ENCODE results near the gene CFAP77.

The CFAP77 gene

DNA sequence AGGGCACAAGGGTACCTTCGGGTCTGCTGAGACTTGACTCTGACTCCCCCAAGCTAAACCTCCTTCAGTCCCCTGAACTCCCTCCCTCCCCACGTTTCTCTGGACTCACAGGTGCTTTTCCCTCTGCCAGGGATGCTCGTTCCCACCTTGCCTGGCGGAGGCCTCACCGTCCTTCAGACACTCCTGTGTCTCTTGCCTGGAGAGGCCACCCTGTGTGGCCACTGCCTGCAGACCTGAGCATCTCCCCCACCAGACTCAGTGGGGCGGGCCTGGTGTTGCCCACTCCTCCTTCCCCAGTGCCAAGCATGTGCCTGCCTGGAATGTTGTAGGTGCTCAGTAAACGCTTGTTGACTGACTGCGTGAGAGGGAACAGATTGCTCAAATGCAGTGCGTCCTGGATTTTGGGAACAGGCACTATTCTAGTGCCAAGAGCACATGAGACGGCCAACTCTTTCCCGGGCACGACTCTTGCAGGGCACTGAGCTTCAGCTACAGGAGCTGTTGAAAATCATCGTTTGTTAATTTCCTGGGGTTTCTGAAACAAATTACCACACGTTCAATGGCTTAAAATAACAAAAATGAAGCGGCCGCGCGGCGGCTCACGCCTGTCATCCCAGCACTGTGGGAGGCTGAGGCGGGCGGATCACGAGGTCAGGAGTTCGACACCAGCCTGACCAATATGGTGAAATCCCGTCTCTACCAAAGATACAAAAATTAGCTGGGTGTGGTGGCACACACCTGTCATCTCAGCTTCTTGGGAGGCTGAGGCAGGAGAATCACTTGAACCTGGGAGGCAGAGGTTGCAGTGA is 101.4 kb downstream of the CFAP77 start:
- in situ Hi-C loops (cut with HindIII; ENCODE audit: low sequenced_read_pairs) = no loop called here

DNA sequence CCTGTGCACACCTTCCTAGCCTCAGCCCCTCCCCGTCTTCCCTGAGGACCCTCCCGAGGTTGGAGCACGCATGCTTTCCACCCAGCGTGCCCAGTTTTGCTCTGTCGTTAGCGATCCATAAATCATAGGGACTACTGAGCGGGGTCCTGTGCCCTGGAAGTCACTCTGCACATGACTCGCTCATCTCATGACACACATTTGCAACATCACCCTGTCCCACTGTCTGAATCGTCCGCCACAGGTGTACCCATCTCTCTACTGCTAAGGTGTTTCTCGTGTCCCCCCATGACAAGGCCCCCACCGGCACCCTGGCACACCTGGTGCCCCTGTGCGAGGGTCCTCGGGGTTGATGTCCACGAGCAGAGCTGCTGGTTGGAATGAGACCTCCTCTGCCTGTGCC is 103.4 kb downstream of the CFAP77 start:
- no peak for DNase-seq (ENCODE audit: low read depth, low spot score)
- no peak for TF ChIP-seq CTCF (IDR thresholded peaks at IDR 0.05; ENCODE audit: low read depth, low read length)
- H3K4me3 ChIP-seq (ENCODE audit: low read depth, low read length) = no peak overlapping the region
- in situ Hi-C loops (cut with HindIII; ENCODE audit: low sequenced_read_pairs) = no loop called here

More for the DNA sequence above, 101.4 kb downstream of the CFAP77 start:
- H3K4me3 ChIP-seq (ENCODE audit: low read depth, low read length) = no peak overlapping the region
- no peak for TF ChIP-seq CTCF (IDR thresholded peaks at IDR 0.05; ENCODE audit: low read depth, low read length)
- no peak for DNase-seq (ENCODE audit: low read depth, low spot score)

DNA sequence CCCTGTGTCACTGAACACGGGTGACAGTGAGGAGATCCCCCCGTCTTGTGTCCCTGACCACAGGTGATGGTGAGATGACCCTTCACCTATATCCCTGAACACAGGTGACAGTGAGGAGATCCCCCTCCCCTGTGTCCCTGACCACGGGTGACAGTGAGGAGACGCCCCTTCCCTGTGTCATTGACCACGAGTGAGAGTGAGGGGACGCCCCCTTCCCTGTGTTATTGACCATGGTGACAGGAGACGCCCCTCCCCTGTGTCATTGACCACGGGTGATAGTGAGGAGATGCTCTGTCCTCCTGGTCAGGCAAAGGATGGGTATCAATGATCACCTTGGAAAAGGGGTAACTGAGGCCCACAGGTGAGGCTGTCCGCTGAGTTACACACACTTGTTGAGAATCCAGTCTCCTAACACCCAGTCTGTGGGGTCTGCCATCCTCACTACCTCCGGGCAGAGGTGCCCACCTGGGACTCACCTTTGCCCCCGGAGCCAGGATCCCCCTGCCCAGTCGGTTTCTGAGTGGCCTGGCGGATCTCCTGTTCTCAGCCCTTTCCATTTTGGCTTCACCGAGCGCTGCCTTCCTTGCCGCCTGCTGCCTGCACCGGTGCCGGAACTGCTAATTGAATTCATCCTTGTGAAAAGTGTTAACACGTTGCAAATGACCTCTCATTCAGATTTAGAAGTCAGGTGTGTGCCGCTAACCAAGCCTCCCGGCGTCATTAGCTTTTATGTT is 104.2 kb downstream of the CFAP77 start:
- in situ Hi-C loops (cut with HindIII; ENCODE audit: low sequenced_read_pairs) = no loop called here
- H3K4me3 ChIP-seq (ENCODE audit: low read depth, low read length) = no peak overlapping the region
- TF ChIP-seq CTCF (IDR thresholded peaks at IDR 0.05; ENCODE audit: low read depth, low read length) = no peak
- no peak for DNase-seq (ENCODE audit: low read depth, low spot score)

GRCh38 chr9:132514821-132515220 is 104.8 kb downstream of the CFAP77 start:
- in situ Hi-C loops (cut with HindIII; ENCODE audit: low sequenced_read_pairs) = no loop called here
- TF ChIP-seq CTCF (IDR thresholded peaks at IDR 0.05; ENCODE audit: low read depth, low read length) = no peak
- no peak overlapping the region for H3K4me3 ChIP-seq (ENCODE audit: low read depth, low read length)
- no peak for DNase-seq (ENCODE audit: low read depth, low spot score)

- DNase-seq (ENCODE audit: low read depth, low spot score) = no peak
- no peak overlapping the region for H3K4me3 ChIP-seq (ENCODE audit: low read depth, low read length)
- in situ Hi-C loops (cut with HindIII; ENCODE audit: low sequenced_read_pairs) = no loop called here
- TF ChIP-seq CTCF (IDR thresholded peaks at IDR 0.05; ENCODE audit: low read depth, low read length) = no peak
Measured at GRCh38 chr9:132516301-132516700, 106.3 kb downstream of the CFAP77 start.

DNA sequence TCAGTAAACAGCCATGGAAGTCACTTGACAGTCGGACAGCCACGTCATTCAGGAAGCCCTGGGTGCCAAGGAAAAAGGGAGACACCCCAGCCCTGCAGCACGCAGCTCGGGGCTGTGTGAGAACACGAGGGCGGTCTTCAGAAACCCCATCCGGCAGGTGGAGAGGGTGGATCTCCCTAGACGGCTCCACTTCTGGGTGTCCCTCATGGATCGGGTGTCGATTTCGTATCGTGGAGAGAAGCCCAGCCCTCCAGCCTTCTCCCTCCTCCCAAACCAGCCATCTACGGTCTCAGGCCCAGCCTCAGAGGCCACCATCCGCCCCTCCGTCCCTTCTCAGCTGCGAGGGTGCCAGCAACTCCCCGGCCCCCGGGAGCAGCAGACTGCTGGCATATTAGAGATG is 106.9 kb downstream of the CFAP77 start:
- in situ Hi-C loops (cut with HindIII; ENCODE audit: low sequenced_read_pairs) = no loop called here
- no peak for TF ChIP-seq CTCF (IDR thresholded peaks at IDR 0.05; ENCODE audit: low read depth, low read length)
- H3K4me3 ChIP-seq (ENCODE audit: low read depth, low read length) = no peak overlapping the region
- no peak for DNase-seq (ENCODE audit: low read depth, low spot score)
